Memory B cell (primary cell): ENCODE measurements around the gene OSGIN1.
A peak's percentile ranks its signal among the peaks of the same experiment; 100 is the strongest.

Source experiments
- ATAC-seq: fragments of 150-1000 bp; cut with Tn5 transposase; 2 replicates; pipeline ENCODE4 v1.10.0; 2021; ENCODE audit warnings: low read depth, mild to moderate bottlenecking, moderate library complexity
- DNase-seq, 2 donors: peaks; one replicate each; pipeline ENCODE4 v3.0.0; 2022; ENCODE audit warnings: low spot score in 2 of 2
- H3K27ac Mint-ChIP-seq: one replicate; pipeline ENCODE4 v1.8.0; 2022; ENCODE audit warnings: mild to moderate bottlenecking, moderate library complexity, mixed read lengths
- H3K27me3 Mint-ChIP-seq: one replicate; pipeline ENCODE4 v1.8.0; 2022; ENCODE audit warnings: mixed read lengths
- H3K36me3 Mint-ChIP-seq: one replicate; pipeline ENCODE4 v1.8.0; 2022; ENCODE audit warnings: mild to moderate bottlenecking, mixed read lengths
- H3K4me1 Mint-ChIP-seq: one replicate; pipeline ENCODE4 v1.8.0; 2022; ENCODE audit warnings: mixed read lengths
- H3K4me3 Mint-ChIP-seq: one replicate; pipeline ENCODE4 v1.8.0; 2022; ENCODE audit warnings: mild to moderate bottlenecking, moderate library complexity, mixed read lengths
- H3K9me3 Mint-ChIP-seq: one replicate; pipeline ENCODE4 v1.8.0; 2022; ENCODE audit warnings: mixed read lengths

The OSGIN1 gene, protein sequence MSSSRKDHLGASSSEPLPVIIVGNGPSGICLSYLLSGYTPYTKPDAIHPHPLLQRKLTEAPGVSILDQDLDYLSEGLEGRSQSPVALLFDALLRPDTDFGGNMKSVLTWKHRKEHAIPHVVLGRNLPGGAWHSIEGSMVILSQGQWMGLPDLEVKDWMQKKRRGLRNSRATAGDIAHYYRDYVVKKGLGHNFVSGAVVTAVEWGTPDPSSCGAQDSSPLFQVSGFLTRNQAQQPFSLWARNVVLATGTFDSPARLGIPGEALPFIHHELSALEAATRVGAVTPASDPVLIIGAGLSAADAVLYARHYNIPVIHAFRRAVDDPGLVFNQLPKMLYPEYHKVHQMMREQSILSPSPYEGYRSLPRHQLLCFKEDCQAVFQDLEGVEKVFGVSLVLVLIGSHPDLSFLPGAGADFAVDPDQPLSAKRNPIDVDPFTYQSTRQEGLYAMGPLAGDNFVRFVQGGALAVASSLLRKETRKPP

DNA sequence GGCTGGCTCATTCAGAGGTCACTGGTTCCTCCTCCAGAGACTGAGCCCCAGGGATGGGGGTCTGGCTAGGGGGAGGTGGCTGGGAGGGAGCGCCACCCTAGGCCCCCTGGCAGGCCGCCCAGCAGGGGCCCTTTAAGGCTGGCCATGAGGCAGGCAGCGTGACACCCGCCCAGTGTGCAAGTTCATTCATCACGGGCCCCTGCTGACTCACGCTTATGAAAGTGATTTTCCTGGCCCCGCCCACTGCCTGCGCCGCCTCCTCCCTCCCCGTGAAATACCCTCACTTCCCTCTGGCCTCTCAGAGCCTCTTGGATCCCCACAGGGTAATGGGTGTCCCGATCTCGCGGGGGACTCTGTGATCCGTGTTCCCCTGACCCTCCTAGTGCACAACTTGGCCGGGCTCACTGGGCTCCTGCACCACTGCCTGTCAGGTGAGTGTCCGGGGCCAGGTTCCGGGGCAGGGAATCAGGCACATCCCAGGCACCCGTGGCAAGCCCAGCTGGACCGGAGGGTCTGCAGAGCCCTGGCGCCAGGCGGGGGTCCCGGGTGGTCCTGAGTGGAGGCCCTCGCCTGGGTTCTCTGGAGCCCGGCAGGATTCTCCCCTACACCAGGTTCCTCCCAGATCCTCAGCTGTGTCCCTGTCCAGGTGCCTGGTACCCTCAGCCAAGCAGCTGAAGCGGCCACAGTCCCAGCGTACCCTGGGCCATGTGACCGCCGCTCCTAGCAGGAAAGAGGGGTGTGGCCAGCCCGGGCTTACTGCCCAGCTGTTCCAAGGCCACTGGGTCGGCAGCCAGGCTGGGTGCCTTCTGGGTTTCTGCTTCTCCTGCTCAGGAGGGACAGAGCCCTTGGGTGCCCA is at the start of gene OSGIN1:
Gene OSGIN1, plus strand, starts transcription at position 301 of the 856 bp plus-strand sequence. CDS start 4,432 bp downstream, outside the sequence.
- H3K4me1 Mint-ChIP-seq: peaks cover 7% of the 10 kb centered on the region
- no peaks in the 10 kb centered on the region for H3K36me3 Mint-ChIP-seq
- DNase-seq (peak; percentile 32 to 40), ATAC-seq (peak; percentile 78)
- H3K27ac Mint-ChIP-seq: no peak within 1 kb of the TSS
- H3K9me3 Mint-ChIP-seq: no peaks in the 10 kb centered on the region
- peaks cover 6% of the 10 kb centered on the region for H3K27me3 Mint-ChIP-seq
- peak within 1 kb of the TSS; percentile 71 for H3K4me3 Mint-ChIP-seq

DNA sequence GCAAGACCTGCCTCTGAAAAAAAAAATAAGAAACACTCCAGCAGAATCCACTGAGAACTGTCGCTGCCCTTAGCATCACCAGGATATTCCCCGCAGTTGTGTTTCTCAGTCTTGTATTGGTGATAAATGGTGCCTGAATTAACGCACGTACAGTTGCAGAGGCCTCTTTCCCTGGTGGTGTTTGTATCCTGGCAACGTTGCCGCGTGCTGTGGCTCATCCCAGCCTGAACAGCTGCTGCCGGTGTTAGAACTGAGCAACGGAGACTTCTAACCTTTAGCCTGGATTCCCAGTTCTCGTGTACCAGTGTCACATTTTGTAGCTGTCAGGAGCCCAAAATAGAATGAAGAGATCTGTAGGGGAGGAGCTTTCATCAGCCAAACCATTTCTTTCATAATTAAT is 49.3 kb upstream of the OSGIN1 start:
- no peak for ATAC-seq
- DNase-seq: no peak
- Mint-ChIP-seq H3K27ac (no peak overlapping the region), H3K36me3 (peaks cover 15% of the 10 kb centered on the region), H3K4me1 (peaks cover 23% of the 10 kb centered on the region), H3K27me3 (no peaks in the 10 kb centered on the region), H3K4me3 (no peak overlapping the region), H3K9me3 (no peaks in the 10 kb centered on the region)

DNA sequence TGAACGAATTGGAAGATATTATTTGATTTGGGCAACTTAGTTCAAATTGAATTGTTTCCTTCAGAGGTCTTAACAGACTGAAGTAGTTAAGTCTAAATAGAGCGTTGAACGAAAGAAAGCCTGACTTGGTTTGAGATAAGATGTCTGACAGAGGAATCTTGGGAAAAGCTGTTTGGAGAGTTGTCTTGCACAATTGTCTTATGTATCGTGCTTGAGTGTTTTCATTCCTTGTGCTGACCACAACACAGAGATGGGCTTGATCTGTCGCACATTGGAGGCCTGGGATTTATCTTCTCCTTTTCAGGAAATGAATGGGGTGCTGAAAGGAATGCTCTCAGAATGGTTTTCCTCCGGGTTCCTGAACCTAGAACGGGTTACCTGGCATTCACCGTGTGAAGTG is 46.4 kb upstream of the OSGIN1 start:
- Mint-ChIP-seq H3K4me1 (peaks cover 7% of the 10 kb centered on the region), H3K36me3 (peaks cover 25% of the 10 kb centered on the region), H3K27me3 (no peaks in the 10 kb centered on the region), H3K9me3 (no peaks in the 10 kb centered on the region), H3K4me3 (no peak overlapping the region), H3K27ac (no peak overlapping the region)
- no peak for DNase-seq
- ATAC-seq: no peak

DNA sequence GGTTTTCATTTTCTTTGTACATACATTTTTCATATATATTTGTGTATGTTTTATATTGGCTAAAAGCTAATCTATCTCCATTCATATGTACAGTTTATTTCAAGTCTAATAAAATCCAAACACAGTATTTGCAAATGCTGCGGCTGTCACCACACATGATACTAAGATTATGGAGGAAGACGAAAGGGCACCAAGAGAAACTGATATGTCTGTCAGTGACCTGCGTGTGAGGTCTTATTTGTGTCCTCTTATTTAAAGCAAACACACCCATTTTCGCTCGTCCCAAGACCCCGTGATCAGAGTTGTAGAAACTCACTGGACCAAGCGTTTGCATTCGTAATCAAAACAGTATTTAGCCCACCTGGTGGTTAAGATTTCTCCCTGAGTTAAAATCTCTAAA is 45.9 kb upstream of the OSGIN1 start:
- Mint-ChIP-seq H3K36me3 (peaks cover 27% of the 10 kb centered on the region), H3K9me3 (no peaks in the 10 kb centered on the region), H3K27ac (no peak overlapping the region), H3K4me1 (peaks cover 4% of the 10 kb centered on the region), H3K27me3 (no peaks in the 10 kb centered on the region), H3K4me3 (no peak overlapping the region)
- DNase-seq (no peak), ATAC-seq (no peak)

DNA sequence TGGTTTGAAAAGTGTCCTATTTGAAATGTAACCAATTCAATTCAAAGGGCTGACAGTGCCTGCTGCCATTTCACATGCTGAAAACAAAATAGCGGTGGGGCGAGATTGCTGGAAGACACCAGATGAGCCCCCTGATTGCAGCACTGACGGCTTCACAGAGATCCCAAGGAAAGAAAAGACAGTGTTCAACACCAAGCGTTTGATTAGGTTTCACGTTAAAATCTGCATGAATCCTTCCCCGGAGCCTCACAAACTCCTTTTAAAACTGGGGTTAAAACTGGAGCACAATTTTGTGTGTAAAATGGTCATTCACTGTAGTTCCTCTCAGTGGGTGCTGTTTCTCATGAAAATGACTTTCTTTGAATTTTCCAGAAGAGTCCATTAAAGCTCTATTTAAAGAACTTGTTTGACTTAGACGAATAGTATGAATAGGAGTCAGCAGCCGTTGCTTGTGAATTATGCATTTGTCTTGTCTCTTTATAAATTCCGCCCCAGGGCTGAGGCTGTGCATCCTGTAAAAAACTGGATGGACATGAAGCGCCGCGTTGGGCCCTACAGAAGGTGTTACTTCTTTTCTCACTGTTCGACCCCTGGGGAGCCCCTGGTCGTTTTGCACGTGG is 45.3 kb upstream of the OSGIN1 start:
- peaks cover 2% of the 10 kb centered on the region for H3K4me1 Mint-ChIP-seq
- DNase-seq: no peak
- H3K36me3 Mint-ChIP-seq: peaks cover 26% of the 10 kb centered on the region
- no peaks in the 10 kb centered on the region for H3K9me3 Mint-ChIP-seq
- no peak for ATAC-seq
- H3K27me3 Mint-ChIP-seq: no peaks in the 10 kb centered on the region
- no peak overlapping the region for H3K27ac Mint-ChIP-seq
- no peak overlapping the region for H3K4me3 Mint-ChIP-seq

DNA sequence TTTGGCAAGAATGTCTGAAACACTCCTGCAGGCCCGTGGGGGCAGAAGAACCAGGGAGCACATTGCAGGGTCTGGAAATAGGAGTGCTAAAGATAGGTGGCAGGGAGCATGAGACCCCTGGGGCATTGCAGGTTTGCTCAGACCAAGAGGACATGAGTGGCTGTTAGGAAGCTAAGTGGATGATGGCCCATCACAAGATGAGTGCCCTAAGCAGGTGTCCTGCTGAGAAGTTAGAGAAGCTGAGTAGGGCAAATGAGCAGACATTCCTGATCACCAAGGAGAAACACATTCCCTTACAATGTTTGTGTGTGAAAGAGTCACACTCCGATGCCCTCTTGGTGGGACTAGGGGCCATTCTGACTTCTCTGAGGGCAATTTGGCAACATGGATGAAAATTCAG is 44.2 kb upstream of the OSGIN1 start:
- peaks cover 28% of the 10 kb centered on the region for H3K36me3 Mint-ChIP-seq
- DNase-seq (no peak), ATAC-seq (no peak)
- H3K4me3 Mint-ChIP-seq: no peak overlapping the region
- no peaks in the 10 kb centered on the region for H3K27me3 Mint-ChIP-seq
- H3K9me3 Mint-ChIP-seq: no peaks in the 10 kb centered on the region
- H3K4me1 Mint-ChIP-seq: no peaks in the 10 kb centered on the region
- peak overlapping the region; percentile 35 for H3K27ac Mint-ChIP-seq

DNA sequence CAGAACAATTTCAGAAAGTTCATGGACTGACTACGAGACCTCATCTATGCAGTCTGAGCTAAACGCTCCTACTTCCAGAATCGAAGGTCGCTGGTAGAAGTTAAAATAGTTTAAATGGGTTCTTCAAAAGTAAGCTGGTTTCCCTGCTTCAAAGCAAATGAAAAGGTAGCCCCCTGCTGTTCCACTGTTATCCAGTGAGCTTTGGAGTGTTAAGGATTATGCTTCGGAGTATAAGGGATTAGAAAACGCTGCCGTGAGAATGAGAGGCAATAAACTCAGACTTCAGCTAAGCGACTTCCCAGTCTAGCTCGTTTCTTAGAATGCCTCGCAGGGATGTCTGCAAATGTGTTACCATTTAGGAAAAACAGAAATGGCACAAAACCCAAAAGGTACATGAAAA is 41.8 kb upstream of the OSGIN1 start:
- H3K27me3 Mint-ChIP-seq: no peaks in the 10 kb centered on the region
- no peak overlapping the region for H3K4me3 Mint-ChIP-seq
- no peak for DNase-seq
- no peak overlapping the region for H3K27ac Mint-ChIP-seq
- ATAC-seq: no peak
- no peaks in the 10 kb centered on the region for H3K4me1 Mint-ChIP-seq
- no peaks in the 10 kb centered on the region for H3K9me3 Mint-ChIP-seq
- H3K36me3 Mint-ChIP-seq: peaks cover 38% of the 10 kb centered on the region

DNA sequence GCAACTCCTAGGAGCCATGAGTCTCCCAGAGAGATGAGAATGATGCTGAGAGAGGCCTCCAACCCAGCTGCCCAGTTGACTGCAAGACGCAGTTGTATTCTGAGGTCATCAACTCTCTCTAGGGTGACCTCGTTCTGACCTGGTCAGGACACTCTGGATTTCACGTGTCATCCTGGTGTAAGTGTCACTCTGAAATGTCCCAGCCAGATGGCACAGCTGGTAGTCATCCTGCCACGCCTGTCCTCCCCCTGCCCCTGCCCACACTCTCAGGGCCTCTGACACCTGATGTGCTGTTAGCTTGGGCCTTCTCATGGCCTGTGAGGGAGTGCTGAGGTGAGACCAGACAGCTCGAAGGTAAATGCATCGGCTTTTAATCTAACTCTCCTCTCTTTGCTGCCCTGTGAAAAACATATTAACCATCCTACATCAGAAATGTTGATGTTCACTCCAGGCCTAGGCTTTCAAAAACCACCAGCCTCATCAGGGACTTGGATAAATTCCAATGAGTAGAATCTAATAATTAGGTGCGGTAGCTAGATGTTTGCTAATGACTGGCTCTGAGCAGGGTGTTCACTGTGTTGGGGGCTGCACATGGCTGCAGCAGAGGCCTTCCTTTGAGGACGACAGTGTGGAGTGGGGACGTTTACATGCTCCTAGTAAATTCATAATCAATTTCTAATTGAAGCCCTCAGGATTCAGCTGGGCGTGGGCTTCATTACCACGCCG is 40.4 kb upstream of the OSGIN1 start:
- Mint-ChIP-seq H3K4me3 (no peak overlapping the region), H3K27me3 (no peaks in the 10 kb centered on the region), H3K36me3 (peaks cover 37% of the 10 kb centered on the region), H3K4me1 (no peaks in the 10 kb centered on the region), H3K27ac (no peak overlapping the region), H3K9me3 (no peaks in the 10 kb centered on the region)
- DNase-seq (no peak), ATAC-seq (no peak)

DNA sequence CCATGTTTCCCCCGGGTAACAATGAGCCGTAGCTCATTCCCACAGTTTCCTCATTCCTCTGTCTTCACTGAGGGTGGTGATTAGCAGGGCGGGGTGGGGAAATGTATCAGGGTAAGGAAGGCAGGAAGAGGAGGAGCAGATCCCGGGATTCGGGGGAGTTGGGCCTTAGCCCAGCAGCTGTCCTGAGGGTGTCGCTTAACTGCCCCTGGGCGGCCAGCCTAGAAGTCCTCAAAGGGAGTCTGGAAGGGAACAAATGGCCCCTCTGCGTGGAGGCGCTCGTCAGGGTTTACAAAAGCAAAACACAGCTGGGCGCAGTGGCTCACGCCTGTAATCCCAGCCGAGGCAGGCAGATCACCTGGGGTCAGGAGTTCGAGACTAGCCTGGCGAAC is 39.8 kb upstream of the OSGIN1 start:
- Mint-ChIP-seq H3K9me3 (no peaks in the 10 kb centered on the region), H3K4me1 (no peaks in the 10 kb centered on the region), H3K27ac (no peak overlapping the region), H3K36me3 (peaks cover 40% of the 10 kb centered on the region), H3K27me3 (no peaks in the 10 kb centered on the region), H3K4me3 (no peak overlapping the region)
- DNase-seq (no peak), ATAC-seq (no peak)

DNA sequence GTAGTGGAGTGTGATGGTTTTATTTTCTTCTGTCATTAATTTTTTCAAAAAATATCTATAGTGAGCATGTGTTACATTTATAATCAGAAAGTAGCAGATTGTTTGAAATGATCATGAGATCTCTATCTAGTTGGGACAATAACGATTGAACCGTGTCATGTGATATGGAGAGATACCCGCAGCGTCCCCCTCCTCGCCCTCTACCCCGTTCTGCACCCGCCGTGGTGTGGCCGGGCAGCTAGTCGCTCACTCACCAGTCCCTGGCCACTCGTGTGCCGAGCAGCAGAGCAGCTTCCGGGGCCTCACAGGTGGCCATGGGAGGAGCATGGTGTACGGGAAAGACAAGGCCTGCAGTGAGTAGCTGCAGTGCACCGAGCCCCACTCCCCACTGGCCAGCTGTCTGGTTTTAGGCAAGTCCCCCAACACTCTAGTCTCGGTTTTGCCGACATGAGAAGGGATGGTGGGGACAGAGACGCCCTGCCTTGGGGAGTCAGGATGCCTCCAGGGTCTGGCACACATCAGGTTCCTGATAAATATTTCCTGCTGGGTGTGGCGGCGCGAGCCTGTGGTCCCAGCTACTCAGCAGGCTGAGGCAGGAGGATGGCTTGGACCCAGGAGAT is 38.8 kb upstream of the OSGIN1 start:
- Mint-ChIP-seq H3K4me3 (no peak overlapping the region), H3K36me3 (peaks cover 40% of the 10 kb centered on the region), H3K9me3 (no peaks in the 10 kb centered on the region), H3K27ac (no peak overlapping the region), H3K27me3 (no peaks in the 10 kb centered on the region), H3K4me1 (no peaks in the 10 kb centered on the region)
- ATAC-seq (no peak), DNase-seq (no peak)

DNA sequence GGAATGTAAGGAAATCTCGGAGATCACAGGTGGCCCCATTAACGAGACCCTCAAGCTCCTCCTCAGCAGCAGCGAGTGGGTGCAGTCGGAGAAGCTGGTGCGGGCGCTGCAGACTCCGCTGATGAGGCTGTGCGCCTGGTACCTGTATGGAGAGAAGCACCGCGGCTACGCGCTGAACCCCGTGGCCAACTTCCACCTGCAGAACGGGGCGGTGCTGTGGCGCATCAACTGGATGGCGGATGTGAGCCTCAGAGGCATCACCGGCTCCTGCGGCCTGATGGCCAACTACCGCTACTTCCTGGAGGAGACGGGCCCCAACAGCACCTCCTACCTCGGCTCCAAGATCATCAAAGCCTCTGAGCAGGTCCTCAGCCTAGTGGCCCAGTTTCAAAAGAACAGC is 38.0 kb upstream of the OSGIN1 start:
- Mint-ChIP-seq H3K4me3 (no peak overlapping the region), H3K36me3 (peaks cover 40% of the 10 kb centered on the region), H3K4me1 (no peaks in the 10 kb centered on the region), H3K27me3 (no peaks in the 10 kb centered on the region), H3K9me3 (no peaks in the 10 kb centered on the region), H3K27ac (no peak overlapping the region)
- ATAC-seq (no peak), DNase-seq (no peak)

DNA sequence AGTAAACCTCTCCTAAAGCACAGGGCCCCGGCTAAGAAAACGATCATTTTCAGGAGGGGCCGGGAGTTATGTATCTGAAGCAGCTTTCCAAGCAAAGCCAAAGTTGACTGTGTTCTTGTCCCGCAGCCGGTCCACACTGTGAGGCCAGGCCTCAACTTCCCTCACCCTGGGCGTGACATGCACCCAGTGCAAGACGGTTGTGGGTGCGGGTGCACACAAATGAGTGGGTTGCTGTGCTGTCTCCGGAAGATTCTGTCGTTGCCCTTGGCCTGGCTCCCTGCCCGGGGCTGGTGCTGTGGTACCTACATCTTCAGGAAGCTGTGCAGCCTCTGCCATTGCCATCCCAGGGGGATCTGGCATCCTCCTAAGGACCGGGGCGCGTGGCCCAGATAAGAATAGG is 37.5 kb upstream of the OSGIN1 start:
- Mint-ChIP-seq H3K27ac (no peak overlapping the region), H3K27me3 (no peaks in the 10 kb centered on the region), H3K36me3 (peaks cover 42% of the 10 kb centered on the region), H3K4me3 (no peak overlapping the region), H3K9me3 (no peaks in the 10 kb centered on the region), H3K4me1 (no peaks in the 10 kb centered on the region)
- ATAC-seq: no peak
- DNase-seq: no peak
